Omental fat pad (tissue), 4 donors: Measurements from ENCODE around the gene GDF2. TPM values are rescaled to one million over a fixed set of nuclear protein-coding genes. Genes with fewer than 3 reads are reported as not detected.

ENCODE experiments used
- ATAC-seq: fragments of 150-250 bp; one replicate; pipeline ENCODE4 v1.9.1; 2016; ENCODE audit warnings: mild to moderate bottlenecking, moderate library complexity; ENCODE audit not compliant: low FRiP score
- DNase-seq: peaks from one replicate; pipeline ENCODE4 v3.0.0-alpha.2; 2019; ENCODE audit warnings: low spot score
- total RNA-seq, 4 donors: library from RNA; depleted of rRNA; stranded (reverse); fragments of >200 nt; gene quantifications; one replicate each; pipeline ENCODE4 v1.1.0, GENCODE V29; 2016
- TF ChIP-seq, protein P1 (sequence below), 3 donors: fragments of 450-650 bp; IDR thresholded peaks; one replicate each; pipeline ENCODE4 v1.5.1; 2016 to 2017; ENCODE audit warnings: antibody characterized with exemption in 3 of 3, mild to moderate bottlenecking in 3 of 3, moderate library complexity in 2 of 3

Gene GDF2
- total RNA-seq, 4 donors from 2014 or later, result not detected

DNA sequence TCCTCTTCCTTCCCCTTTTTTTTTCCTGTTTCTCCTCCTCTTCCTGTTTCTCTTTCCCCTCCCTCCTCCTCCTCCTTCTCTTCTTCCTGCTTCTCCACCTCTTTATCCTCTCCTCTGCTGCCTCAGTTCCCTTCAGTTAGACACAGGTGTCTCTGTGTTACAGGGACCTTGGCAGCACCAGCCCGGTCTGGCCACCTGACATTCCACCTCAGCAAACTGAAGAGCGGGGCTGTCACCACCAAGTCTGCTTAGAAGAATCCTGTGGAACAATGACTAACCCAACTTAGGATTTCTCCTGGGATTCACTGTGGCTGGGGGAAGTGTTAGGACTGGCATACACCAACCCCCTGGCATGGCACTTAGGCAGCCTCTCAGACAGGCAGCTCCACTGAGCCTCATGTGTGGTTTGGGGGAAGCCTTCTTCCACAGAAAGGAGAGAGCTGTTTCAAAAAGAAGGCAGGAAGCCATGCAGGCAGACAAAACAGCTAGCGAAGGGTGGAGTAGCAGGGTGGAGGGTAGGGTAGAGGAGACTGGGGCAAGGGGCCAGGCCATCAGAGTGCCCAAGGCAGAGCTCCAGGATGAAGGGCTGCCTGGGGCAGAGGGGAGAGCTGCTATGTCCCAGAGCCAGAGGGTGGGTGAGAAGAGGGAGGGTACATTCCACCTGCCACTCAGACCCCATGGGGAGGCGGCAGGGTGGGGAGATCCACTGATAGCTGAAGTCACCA, 35.5 kb upstream of the GDF2 start:
- no peak for DNase-seq
- TF ChIP-seq, protein P1, sequence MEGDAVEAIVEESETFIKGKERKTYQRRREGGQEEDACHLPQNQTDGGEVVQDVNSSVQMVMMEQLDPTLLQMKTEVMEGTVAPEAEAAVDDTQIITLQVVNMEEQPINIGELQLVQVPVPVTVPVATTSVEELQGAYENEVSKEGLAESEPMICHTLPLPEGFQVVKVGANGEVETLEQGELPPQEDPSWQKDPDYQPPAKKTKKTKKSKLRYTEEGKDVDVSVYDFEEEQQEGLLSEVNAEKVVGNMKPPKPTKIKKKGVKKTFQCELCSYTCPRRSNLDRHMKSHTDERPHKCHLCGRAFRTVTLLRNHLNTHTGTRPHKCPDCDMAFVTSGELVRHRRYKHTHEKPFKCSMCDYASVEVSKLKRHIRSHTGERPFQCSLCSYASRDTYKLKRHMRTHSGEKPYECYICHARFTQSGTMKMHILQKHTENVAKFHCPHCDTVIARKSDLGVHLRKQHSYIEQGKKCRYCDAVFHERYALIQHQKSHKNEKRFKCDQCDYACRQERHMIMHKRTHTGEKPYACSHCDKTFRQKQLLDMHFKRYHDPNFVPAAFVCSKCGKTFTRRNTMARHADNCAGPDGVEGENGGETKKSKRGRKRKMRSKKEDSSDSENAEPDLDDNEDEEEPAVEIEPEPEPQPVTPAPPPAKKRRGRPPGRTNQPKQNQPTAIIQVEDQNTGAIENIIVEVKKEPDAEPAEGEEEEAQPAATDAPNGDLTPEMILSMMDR (IDR thresholded peaks at IDR 0.05), result no peak
- no peak for ATAC-seq

DNA sequence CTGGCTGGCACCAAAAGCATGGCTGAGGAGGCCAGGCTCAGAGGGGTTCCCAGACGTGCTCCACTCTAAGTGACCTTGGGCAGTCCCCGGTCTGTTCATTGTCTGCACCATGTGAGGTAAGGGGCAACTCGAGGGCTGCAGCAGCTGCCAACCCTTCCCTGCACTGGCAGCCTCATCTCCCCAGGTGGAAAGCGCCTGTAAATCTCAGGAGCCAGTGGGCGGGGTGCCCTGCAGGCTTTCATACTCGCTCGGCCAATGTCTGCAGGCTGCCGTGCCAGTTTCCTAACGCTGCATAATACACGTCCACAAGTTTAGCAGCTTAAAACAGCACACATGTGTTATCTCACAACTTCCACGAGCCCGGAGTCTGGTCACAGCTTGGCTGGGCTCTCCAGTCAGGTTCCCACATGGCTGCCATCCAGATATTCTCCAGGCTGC, 34.9 kb upstream of the GDF2 start:
- TF ChIP-seq, protein P1 (IDR thresholded peaks at IDR 0.05), result no peak
- ATAC-seq (no peak), DNase-seq (no peak)

DNA sequence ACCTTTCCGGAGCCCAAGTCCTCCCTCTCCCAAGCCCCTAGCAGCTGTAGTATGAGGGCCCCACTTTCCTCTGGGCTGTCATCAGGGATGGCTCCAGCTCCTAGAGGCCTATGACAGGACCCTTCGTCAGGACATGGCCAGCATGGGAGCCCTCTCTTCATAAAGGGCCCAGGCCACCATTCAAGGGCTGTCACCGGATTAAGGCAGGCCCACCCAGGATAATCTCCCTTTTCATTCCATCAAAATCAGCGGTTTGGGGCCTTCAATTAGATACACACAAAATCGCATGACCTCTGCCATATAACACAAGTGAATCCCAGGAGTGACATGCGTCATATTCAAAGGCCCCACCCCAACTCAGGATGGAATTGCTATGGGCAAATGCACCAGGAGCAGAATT, 34.4 kb upstream of the GDF2 start:
- no peak for DNase-seq
- no peak for ATAC-seq
- TF ChIP-seq, protein P1 (IDR thresholded peaks at IDR 0.05), result no peak

DNA sequence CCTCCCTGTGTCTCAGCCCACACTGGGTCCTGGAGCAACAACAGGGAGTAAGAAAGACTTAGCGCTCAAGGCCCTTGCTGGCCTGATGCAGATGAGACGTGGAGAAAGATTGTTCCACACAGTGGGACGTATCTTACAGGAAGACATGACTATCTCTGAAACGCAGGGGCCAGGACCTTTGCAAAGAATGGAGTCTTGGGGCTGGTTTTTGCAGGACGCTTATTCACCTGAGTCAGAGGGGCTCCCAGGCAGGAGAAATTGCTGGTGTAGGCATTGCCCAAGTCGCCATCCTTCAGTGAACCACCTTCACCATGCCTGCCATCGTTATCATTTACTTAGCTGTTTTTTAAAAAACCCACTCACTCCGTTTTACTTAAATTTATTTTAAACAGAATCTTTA, 34.0 kb upstream of the GDF2 start:
- TF ChIP-seq, protein P1 (IDR thresholded peaks at IDR 0.05), result no peak
- ATAC-seq (no peak), DNase-seq (no peak)

DNA sequence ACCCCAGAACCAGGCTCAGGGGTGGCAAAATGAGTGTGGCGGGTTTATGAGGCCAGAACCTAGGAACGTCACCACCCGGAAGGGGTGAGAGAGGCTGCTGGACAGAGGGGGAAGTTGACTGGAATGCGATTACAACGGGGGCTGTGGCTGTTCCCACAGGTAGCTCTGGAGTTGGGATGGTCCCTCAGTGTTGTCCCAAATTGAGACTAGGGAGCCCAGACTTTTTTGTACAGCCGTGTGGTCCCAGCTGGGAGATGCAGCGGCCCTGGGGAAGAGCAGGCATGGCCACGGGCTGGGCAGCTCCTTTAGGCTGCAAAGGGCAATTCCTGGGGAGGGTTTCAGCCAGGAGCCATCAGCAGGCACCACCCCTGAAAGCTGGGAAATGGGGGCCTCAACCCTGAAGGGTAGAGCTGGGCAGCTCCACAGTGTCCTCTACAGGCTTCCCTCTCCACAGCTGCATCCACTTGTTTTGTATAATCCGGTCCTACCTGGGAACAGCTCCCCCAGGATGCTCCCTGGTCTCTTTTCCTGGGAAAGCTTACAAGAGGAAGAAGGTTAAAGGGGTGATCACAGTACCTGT, 33.2 kb upstream of the GDF2 start:
- TF ChIP-seq, protein P1 (IDR thresholded peaks at IDR 0.05), result no peak
- no peak for DNase-seq
- ATAC-seq, result no peak

DNA sequence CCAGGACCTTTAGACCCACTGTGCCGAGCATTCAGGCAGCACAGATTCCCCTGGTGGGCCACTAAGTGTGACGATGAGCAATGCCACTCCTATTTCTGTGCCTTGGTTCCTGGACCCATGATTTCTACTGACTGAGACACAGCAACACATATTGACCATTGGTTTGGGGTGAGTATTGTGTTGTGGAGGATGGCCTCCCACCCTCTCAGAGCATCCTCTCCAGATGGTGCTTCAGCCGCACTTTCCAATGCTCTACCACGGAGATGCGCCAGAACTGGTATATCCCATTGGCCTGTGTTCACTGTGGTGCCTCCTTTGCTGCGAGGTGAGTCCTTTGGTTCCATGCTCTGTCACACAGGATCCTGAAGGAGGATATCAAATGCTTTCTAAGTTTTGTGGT, 32.3 kb upstream of the GDF2 start:
- ATAC-seq (no peak), DNase-seq (no peak)
- TF ChIP-seq, protein P1 (IDR thresholded peaks at IDR 0.05), result no peak

DNA sequence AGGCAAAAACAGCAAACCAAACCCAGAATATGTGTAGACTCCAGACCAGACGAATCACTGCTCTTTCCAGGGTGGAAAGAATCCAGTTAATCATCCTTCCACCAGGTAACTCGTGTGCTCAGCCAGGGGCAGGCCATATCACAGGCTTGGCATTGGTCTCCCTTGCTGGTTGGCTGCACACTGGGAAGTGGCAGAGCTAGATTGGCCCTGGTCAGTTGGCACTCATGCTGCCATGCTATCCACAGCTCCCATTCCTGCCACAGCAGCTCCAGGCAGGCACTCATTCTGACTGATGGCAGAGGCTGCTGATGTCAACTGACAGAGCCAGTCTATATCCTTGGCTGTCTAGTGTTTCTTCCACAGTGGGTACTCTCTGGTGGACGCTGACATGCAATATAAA, 31.9 kb upstream of the GDF2 start:
- TF ChIP-seq, protein P1 (IDR thresholded peaks at IDR 0.05), result no peak
- no peak for DNase-seq
- no peak for ATAC-seq
